ENCODE results near the gene SPG7. TPM values are rescaled to one million over a fixed set of nuclear protein-coding genes. Genes with fewer than 3 reads are reported as not detected.

SPG7 gene
- polyA plus RNA-seq, 1 donor from 2014 or later: 216 TPM

DNA sequence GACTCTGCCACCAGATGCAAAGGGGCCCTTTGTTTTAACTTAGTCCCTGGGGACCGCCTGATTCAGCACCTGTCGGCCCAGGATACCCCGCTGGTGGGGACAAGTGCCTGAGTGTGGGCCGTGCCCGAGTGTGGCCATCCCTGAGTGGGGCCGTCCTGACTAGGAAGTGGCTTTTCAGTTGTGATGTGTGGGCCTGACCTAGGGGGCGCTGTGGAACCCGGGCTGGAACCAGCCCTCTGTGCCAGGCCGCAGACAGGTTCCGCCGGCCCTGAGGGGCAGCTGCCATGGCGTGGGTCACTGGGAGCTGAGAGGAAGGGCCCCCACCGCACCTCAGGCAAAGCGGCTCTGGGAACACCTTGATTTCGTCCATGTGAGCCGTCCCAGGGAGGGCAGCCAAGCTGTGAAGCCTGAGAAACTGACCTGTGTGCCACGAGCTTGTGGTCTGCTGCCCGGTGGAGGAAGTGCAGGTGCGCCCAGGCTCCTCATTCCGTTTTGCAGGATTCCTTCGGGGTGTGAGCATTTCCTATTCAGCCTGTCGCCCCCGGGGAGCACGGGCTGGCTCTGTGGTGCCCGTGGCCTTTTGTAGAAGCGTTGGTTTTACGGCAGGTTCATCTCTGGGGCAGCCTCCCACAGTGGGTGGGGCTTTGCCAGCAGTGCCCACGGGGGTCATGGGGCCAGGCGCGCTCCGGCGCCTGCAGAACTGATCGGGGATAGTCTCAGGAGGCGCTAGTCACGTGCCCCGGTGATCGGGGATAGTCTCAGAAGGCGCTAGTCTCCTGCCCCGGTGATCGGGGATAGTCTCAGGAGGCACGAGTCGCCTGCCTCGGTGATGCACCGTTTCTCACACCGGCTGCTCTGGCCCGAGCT, 57.5 kb downstream of the SPG7 start:
- TF ChIP-seq, protein P1, sequence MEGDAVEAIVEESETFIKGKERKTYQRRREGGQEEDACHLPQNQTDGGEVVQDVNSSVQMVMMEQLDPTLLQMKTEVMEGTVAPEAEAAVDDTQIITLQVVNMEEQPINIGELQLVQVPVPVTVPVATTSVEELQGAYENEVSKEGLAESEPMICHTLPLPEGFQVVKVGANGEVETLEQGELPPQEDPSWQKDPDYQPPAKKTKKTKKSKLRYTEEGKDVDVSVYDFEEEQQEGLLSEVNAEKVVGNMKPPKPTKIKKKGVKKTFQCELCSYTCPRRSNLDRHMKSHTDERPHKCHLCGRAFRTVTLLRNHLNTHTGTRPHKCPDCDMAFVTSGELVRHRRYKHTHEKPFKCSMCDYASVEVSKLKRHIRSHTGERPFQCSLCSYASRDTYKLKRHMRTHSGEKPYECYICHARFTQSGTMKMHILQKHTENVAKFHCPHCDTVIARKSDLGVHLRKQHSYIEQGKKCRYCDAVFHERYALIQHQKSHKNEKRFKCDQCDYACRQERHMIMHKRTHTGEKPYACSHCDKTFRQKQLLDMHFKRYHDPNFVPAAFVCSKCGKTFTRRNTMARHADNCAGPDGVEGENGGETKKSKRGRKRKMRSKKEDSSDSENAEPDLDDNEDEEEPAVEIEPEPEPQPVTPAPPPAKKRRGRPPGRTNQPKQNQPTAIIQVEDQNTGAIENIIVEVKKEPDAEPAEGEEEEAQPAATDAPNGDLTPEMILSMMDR (IDR thresholded peaks at IDR 0.05; ENCODE audit: poor library complexity, severe bottlenecking): peak; percentile 58
- no peak for TF ChIP-seq SMC3 (conservative IDR thresholded peaks at IDR 0.05; ENCODE audit: poor library complexity)
- TF ChIP-seq POLR2AphosphoS5 (IDR thresholded peaks at IDR 0.05): no peak
- Histone ChIP-seq H4K20me1 (ENCODE audit: insufficient read depth) (peaks cover 3% of the 10 kb centered on the region), H3K4me2 (ENCODE audit: low read length) (no peak overlapping the region), H3K27ac (ENCODE audit: low read length) (no peak overlapping the region), H3K9me3 (ENCODE audit: low read length) (no peaks in the 10 kb centered on the region), H2AFZ (ENCODE audit: low read depth, low read length) (no peak overlapping the region), H3F3A (ENCODE audit: insufficient read depth, low read length, poor library complexity, severe bottlenecking) (no peaks in the 10 kb centered on the region), H3K9me2 (ENCODE audit: insufficient read depth, low read length) (no peaks in the 10 kb centered on the region), H3K4me3 (ENCODE audit: low read length) (no peak overlapping the region), H3K36me3 (ENCODE audit: insufficient read depth, low read length) (no peaks in the 10 kb centered on the region), H3K27me3 (ENCODE audit: insufficient read depth, low read depth, low read length) (no peaks in the 10 kb centered on the region), H3K79me2 (replicated peaks; ENCODE audit: insufficient read depth, low read length) (peaks cover 6% of the 10 kb centered on the region), H3K9ac (ENCODE audit: low read length) (no peak overlapping the region)

DNA sequence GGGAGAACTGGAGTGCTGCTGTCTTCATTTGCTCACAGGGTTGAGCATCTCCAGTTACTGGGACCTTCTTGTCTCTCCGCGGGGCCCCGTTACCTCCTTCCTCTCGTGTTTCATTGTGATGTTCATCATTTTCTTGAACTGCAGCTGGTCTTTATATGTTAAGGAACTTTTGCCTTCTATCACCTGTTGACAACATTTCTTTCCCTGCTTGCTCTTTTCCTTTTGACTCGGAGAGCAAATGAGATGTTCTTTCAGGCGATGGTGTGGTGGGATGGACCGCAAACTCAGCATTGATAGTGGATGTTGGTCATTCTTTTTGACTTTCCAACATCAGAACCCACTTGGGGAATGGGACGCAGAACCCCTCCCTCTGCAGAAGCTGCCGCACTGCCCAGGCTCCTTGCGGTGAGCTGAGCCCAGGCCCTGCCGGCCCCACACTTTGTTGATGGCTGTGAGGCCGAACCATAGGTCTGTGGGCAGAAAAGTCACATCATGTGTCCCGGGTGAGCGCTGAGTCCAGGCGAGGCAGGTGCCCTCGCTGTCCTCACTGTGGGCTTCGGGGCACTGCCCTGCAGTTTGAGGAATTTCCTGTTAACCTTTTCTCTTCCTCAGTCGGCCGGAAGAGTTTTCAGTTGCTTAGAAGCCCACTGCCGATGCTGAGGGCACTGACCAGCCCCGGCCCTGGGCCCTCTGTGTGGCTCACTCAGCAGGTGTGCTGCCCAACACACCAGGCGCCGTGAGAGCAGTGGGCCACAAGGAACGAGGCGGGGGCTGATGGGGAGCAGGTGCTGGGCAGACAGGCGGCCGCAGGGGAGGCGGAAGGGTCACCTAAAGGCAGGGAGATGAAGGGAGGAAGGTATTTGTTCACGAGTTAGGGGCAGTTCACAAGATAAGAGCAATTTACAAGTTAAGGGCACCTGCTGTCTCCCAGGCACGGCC, 59.7 kb downstream of the SPG7 start:
- no peaks in the 10 kb centered on the region for H3K79me2 ChIP-seq (replicated peaks; ENCODE audit: insufficient read depth, low read length)
- H3K4me2 ChIP-seq (ENCODE audit: low read length): no peak overlapping the region
- no peaks in the 10 kb centered on the region for H3F3A ChIP-seq (ENCODE audit: insufficient read depth, low read length, poor library complexity, severe bottlenecking)
- no peaks in the 10 kb centered on the region for H3K36me3 ChIP-seq (ENCODE audit: insufficient read depth, low read length)
- H3K27me3 ChIP-seq (ENCODE audit: insufficient read depth, low read depth, low read length): peaks cover 2% of the 10 kb centered on the region
- no peak overlapping the region for H3K9ac ChIP-seq (ENCODE audit: low read length)
- H3K4me3 ChIP-seq (ENCODE audit: low read length): no peak overlapping the region
- no peak overlapping the region for H2AFZ ChIP-seq (ENCODE audit: low read depth, low read length)
- peaks cover 3% of the 10 kb centered on the region for H4K20me1 ChIP-seq (ENCODE audit: insufficient read depth)
- no peaks in the 10 kb centered on the region for H3K9me2 ChIP-seq (ENCODE audit: insufficient read depth, low read length)
- H3K9me3 ChIP-seq (ENCODE audit: low read length): no peaks in the 10 kb centered on the region
- no peak overlapping the region for H3K27ac ChIP-seq (ENCODE audit: low read length)
- TF ChIP-seq SMC3 (conservative IDR thresholded peaks at IDR 0.05; ENCODE audit: poor library complexity): no peak
- TF ChIP-seq, protein P1 (IDR thresholded peaks at IDR 0.05; ENCODE audit: poor library complexity, severe bottlenecking): no peak
- no peak for TF ChIP-seq RAD21 (conservative IDR thresholded peaks at IDR 0.05)
- TF ChIP-seq POLR2AphosphoS5 (IDR thresholded peaks at IDR 0.05): no peak
- TF ChIP-seq TAF1 (IDR thresholded peaks at IDR 0.05; ENCODE audit: low read depth): no peak
- no peak for TF ChIP-seq MXI1 (conservative IDR thresholded peaks at IDR 0.05; ENCODE audit: poor library complexity, severe bottlenecking)
- no peak for TF ChIP-seq EZH2 (IDR thresholded peaks at IDR 0.05; ENCODE audit: borderline replicate concordance, insufficient read depth, low read length, poor library complexity, severe bottlenecking)
- no peak for TF ChIP-seq EP300 (conservative IDR thresholded peaks at IDR 0.05; ENCODE audit: poor library complexity, severe bottlenecking)
- TF ChIP-seq, protein P2, sequence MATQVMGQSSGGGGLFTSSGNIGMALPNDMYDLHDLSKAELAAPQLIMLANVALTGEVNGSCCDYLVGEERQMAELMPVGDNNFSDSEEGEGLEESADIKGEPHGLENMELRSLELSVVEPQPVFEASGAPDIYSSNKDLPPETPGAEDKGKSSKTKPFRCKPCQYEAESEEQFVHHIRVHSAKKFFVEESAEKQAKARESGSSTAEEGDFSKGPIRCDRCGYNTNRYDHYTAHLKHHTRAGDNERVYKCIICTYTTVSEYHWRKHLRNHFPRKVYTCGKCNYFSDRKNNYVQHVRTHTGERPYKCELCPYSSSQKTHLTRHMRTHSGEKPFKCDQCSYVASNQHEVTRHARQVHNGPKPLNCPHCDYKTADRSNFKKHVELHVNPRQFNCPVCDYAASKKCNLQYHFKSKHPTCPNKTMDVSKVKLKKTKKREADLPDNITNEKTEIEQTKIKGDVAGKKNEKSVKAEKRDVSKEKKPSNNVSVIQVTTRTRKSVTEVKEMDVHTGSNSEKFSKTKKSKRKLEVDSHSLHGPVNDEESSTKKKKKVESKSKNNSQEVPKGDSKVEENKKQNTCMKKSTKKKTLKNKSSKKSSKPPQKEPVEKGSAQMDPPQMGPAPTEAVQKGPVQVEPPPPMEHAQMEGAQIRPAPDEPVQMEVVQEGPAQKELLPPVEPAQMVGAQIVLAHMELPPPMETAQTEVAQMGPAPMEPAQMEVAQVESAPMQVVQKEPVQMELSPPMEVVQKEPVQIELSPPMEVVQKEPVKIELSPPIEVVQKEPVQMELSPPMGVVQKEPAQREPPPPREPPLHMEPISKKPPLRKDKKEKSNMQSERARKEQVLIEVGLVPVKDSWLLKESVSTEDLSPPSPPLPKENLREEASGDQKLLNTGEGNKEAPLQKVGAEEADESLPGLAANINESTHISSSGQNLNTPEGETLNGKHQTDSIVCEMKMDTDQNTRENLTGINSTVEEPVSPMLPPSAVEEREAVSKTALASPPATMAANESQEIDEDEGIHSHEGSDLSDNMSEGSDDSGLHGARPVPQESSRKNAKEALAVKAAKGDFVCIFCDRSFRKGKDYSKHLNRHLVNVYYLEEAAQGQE (IDR thresholded peaks at IDR 0.05; ENCODE audit: borderline replicate concordance): no peak

Data from neural cell (in vitro differentiated cells).